ENCODE results near the gene TGM4.

TGM4 gene

DNA sequence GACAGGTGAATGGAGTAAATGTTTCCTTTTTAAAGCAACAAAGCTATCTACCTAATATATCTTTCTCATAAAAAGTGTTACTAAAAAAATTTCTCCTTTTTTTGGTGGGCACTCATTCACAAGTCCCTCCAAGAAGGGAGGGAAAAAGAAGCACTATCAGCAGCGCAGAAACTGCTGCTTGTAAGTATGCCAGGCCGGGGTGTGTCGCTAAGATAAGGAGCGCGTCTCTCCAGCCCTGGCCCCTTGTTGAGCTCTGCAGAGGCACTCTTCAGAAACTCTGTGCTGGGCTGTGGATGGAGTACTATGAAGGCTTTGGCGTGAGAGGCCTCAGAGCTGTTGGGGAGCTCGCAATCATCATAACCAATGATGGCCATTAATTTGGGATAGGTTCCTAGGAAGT, 52.5 kb downstream of the TGM4 start:
- Histone ChIP-seq H3K4me2 (no peak overlapping the region), H3K36me3 (ENCODE audit: insufficient read depth) (no peaks in the 10 kb centered on the region), H3K27me3 (ENCODE audit: insufficient read depth, low read depth) (no peaks in the 10 kb centered on the region), H3K4me3 (IDR thresholded peaks at IDR 0.05; ENCODE audit: insufficient read depth, low read depth, low read length) (no peak overlapping the region), H3K4me1 (ENCODE audit: low read depth, poor library complexity, severe bottlenecking) (no peaks in the 10 kb centered on the region), H3K9ac (no peak overlapping the region), H3K27ac (no peak overlapping the region), H3K79me2 (ENCODE audit: insufficient read depth, low read depth) (no peaks in the 10 kb centered on the region), H2AFZ (ENCODE audit: low read depth) (no peak overlapping the region), H4K20me1 (ENCODE audit: insufficient read depth) (no peaks in the 10 kb centered on the region)
- TF ChIP-seq, protein P1, sequence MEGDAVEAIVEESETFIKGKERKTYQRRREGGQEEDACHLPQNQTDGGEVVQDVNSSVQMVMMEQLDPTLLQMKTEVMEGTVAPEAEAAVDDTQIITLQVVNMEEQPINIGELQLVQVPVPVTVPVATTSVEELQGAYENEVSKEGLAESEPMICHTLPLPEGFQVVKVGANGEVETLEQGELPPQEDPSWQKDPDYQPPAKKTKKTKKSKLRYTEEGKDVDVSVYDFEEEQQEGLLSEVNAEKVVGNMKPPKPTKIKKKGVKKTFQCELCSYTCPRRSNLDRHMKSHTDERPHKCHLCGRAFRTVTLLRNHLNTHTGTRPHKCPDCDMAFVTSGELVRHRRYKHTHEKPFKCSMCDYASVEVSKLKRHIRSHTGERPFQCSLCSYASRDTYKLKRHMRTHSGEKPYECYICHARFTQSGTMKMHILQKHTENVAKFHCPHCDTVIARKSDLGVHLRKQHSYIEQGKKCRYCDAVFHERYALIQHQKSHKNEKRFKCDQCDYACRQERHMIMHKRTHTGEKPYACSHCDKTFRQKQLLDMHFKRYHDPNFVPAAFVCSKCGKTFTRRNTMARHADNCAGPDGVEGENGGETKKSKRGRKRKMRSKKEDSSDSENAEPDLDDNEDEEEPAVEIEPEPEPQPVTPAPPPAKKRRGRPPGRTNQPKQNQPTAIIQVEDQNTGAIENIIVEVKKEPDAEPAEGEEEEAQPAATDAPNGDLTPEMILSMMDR (conservative IDR thresholded peaks at IDR 0.05; ENCODE audit: low read depth, low read length): no peak

DNA sequence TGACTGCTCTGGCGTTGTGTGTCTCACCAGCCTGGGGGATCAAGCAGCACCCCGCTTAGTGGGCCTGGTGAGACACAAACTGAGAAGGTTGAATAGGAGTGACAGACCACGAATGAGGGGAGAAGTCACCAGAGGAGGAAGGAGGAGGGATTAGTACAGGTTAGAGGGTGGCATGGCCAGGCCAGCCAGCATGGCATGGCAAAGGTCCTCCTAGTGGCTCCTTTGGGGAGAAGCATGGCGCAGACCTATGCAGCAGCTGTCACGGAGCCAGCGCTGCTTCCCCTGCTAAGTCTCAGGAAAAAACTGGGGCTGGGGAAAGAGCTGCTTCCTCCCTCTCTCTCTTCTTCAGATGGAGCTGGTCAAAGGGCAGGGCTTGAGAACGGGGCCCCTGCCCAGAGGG, 53.0 kb downstream of the TGM4 start:
- Histone ChIP-seq H3K27me3 (ENCODE audit: insufficient read depth, low read depth) (no peaks in the 10 kb centered on the region), H4K20me1 (ENCODE audit: insufficient read depth) (no peaks in the 10 kb centered on the region), H3K36me3 (ENCODE audit: insufficient read depth) (no peaks in the 10 kb centered on the region), H3K9ac (no peak overlapping the region), H3K27ac (no peak overlapping the region), H3K79me2 (ENCODE audit: insufficient read depth, low read depth) (no peaks in the 10 kb centered on the region), H3K4me1 (ENCODE audit: low read depth, poor library complexity, severe bottlenecking) (no peaks in the 10 kb centered on the region), H2AFZ (ENCODE audit: low read depth) (no peak overlapping the region), H3K4me3 (IDR thresholded peaks at IDR 0.05; ENCODE audit: insufficient read depth, low read depth, low read length) (no peak overlapping the region), H3K4me2 (no peak overlapping the region)
- TF ChIP-seq, protein P1 (conservative IDR thresholded peaks at IDR 0.05; ENCODE audit: low read depth, low read length): no peak

DNA sequence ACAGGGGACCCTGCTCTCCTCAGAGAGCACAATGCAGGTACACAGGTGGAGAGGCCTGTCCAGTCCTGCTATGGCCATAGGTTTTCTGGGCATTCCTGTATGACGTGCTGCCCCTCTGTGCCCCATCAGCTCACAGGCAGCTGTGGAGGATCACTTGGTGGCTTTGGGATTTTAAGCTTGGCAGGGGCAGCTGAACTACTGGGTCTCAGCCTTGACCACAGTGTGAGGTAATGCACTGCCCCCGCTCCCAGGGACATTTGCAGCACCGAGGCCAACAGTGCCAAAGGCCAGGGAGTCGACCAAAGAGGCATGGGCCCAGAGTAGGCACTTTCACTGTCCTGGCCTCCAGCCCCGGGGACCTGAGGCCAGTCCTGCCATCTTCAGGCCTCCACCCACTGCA, 55.4 kb downstream of the TGM4 start:
- H3K36me3 ChIP-seq (ENCODE audit: insufficient read depth): no peaks in the 10 kb centered on the region

DNA sequence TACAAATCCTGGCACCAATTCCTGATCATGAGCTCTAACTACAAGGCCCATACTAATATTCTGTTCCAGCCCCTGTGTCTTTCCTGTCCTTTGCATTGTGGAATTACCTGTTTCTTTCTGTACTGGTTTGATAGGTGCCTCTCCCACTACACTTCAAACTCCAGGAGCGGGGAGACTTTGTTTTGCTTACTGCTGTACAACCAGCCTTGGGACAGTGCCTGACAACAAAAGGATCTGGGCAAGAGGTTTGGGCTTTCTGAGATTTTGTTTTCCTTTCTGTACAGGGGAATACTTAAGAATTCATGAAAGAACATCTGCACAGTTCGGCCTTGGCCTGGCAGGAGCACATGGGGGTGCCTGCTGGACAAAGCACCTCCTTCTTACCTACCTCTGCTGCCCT, 56.5 kb downstream of the TGM4 start:
- Histone ChIP-seq H2AFZ (ENCODE audit: low read depth) (no peak overlapping the region), H3K9ac (no peak overlapping the region), H3K27me3 (ENCODE audit: insufficient read depth, low read depth) (no peaks in the 10 kb centered on the region), H3K79me2 (ENCODE audit: insufficient read depth, low read depth) (no peaks in the 10 kb centered on the region), H3K27ac (no peak overlapping the region), H3K4me2 (no peak overlapping the region), H3K4me3 (IDR thresholded peaks at IDR 0.05; ENCODE audit: insufficient read depth, low read depth, low read length) (no peak overlapping the region), H3K36me3 (ENCODE audit: insufficient read depth) (no peaks in the 10 kb centered on the region), H4K20me1 (ENCODE audit: insufficient read depth) (no peaks in the 10 kb centered on the region), H3K4me1 (ENCODE audit: low read depth, poor library complexity, severe bottlenecking) (no peaks in the 10 kb centered on the region)
- TF ChIP-seq, protein P1 (conservative IDR thresholded peaks at IDR 0.05; ENCODE audit: low read depth, low read length): no peak

More for the DNA sequence above, 55.4 kb downstream of the TGM4 start:
- no peak overlapping the region for H2AFZ ChIP-seq (ENCODE audit: low read depth)
- H3K27ac ChIP-seq: no peak overlapping the region
- no peaks in the 10 kb centered on the region for H3K27me3 ChIP-seq (ENCODE audit: insufficient read depth, low read depth)
- no peaks in the 10 kb centered on the region for H4K20me1 ChIP-seq (ENCODE audit: insufficient read depth)
- TF ChIP-seq, protein P1 (conservative IDR thresholded peaks at IDR 0.05; ENCODE audit: low read depth, low read length): no peak
- H3K4me1 ChIP-seq (ENCODE audit: low read depth, poor library complexity, severe bottlenecking): no peaks in the 10 kb centered on the region
- no peaks in the 10 kb centered on the region for H3K79me2 ChIP-seq (ENCODE audit: insufficient read depth, low read depth)
- no peak overlapping the region for H3K9ac ChIP-seq
- no peak overlapping the region for H3K4me3 ChIP-seq (IDR thresholded peaks at IDR 0.05; ENCODE audit: insufficient read depth, low read depth, low read length)
- H3K4me2 ChIP-seq: no peak overlapping the region
